B cell (primary cell): ENCODE measurements around the gene SERGEF.

Experiments
- EZH2 ChIP-seq: IDR thresholded peaks from 2 replicates; pipeline ENCODE4 v1.6.1; 2012; ENCODE audit warnings: borderline replicate concordance, low read depth, mild to moderate bottlenecking, moderate library complexity, low read length; ENCODE audit not compliant: insufficient read depth, poor library complexity, severe bottlenecking
- TF ChIP-seq, protein P1 (sequence below): fragments of 200-600 bp; IDR thresholded peaks from one replicate; pipeline ENCODE4 v1.8.0; 2022; ENCODE audit warnings: antibody characterized with exemption, mild to moderate bottlenecking

DNA sequence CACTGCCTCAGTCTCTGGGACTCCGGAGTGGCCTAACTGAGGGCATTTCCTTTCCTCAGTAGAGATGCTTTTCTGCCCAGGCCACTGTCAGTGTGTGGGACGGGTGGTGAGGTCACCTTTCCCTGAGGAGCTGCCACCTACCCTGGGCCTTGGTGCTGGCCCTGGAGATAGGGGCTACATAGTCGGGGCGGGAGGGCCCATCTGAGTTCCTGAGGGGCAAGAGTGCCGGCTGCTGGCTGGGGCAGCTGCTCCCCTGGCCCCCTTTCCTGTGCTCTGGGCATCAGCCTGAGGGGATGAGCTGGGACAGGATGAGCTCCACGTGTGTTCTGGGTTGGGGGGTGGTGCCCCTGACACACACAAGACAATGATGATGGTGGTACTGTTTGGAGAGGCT, 272.9 kb downstream of the SERGEF start:
- TF ChIP-seq, protein P1, sequence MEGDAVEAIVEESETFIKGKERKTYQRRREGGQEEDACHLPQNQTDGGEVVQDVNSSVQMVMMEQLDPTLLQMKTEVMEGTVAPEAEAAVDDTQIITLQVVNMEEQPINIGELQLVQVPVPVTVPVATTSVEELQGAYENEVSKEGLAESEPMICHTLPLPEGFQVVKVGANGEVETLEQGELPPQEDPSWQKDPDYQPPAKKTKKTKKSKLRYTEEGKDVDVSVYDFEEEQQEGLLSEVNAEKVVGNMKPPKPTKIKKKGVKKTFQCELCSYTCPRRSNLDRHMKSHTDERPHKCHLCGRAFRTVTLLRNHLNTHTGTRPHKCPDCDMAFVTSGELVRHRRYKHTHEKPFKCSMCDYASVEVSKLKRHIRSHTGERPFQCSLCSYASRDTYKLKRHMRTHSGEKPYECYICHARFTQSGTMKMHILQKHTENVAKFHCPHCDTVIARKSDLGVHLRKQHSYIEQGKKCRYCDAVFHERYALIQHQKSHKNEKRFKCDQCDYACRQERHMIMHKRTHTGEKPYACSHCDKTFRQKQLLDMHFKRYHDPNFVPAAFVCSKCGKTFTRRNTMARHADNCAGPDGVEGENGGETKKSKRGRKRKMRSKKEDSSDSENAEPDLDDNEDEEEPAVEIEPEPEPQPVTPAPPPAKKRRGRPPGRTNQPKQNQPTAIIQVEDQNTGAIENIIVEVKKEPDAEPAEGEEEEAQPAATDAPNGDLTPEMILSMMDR: no peak
- no peak for TF ChIP-seq EZH2
